ENCODE measurements around the gene MAPK11. TPM values are rescaled to one million over a fixed set of nuclear protein-coding genes. Genes with fewer than 3 reads are reported as not detected.

Gene MAPK11
- polyA plus RNA-seq, 3 donors from 2014 or later: 0.12 to 0.22 TPM; not detected in 1

- no peaks in the 10 kb centered on the region for H3K9me3 Mint-ChIP-seq
- peak within 1 kb of the TSS; percentile 33 to 76 (median 56) for H3K4me3 Mint-ChIP-seq
- no peak within 1 kb of the TSS for H3K27ac Mint-ChIP-seq
- H3K36me3 Mint-ChIP-seq: no peaks in the 10 kb centered on the region
- H3K27me3 Mint-ChIP-seq (ENCODE audit: low read depth in 3 of 3): peaks cover 2 to 9% (median 6%) of the 10 kb centered on the region in 3 donors
- H3K4me1 Mint-ChIP-seq: peaks cover 0 to 4% of the 10 kb centered on the region in 2 donors
- DNase-seq: no peak
Measured at GRCh38 chr22:50261615-50262459, 8.3 kb downstream of the MAPK11 start, which contains the start of gene MAPK12. TSS of gene MAPK12 (minus strand) at chr22:50261683. CDS start at chr22:50261509, 174 bp downstream.

- no peaks in the 10 kb centered on the region for H3K36me3 Mint-ChIP-seq
- no peaks in the 10 kb centered on the region for H3K9me3 Mint-ChIP-seq
- H3K27ac Mint-ChIP-seq: no peak overlapping the region
- no peak overlapping the region for H3K4me3 Mint-ChIP-seq
- peaks cover 2 to 9% (median 6%) of the 10 kb centered on the region in 3 donors for H3K27me3 Mint-ChIP-seq (ENCODE audit: low read depth in 3 of 3)
- no peak for DNase-seq
- H3K4me1 Mint-ChIP-seq: peaks cover 0 to 4% of the 10 kb centered on the region in 2 donors
Measured at GRCh38 chr22:50260801-50261614, 9.2 kb downstream of the MAPK11 start.

GRCh38 chr22:50260434-50260800 is 9.8 kb downstream of the MAPK11 start:
- H3K9me3 Mint-ChIP-seq: no peaks in the 10 kb centered on the region
- H3K36me3 Mint-ChIP-seq: no peaks in the 10 kb centered on the region

GRCh38 chr22:50259302-50259701 is 10.9 kb downstream of the MAPK11 start:
- Mint-ChIP-seq H3K4me3 (no peak overlapping the region), H3K27ac (no peak overlapping the region), H3K9me3 (no peaks in the 10 kb centered on the region), H3K36me3 (no peaks in the 10 kb centered on the region), H3K27me3 (ENCODE audit: low read depth in 3 of 3) (peaks cover 2 to 7% (median 5%) of the 10 kb centered on the region in 3 donors), H3K4me1 (peaks cover 0 to 4% of the 10 kb centered on the region in 2 donors)
- no peak for DNase-seq

More at GRCh38 chr22:50260434-50260800, 9.8 kb downstream of the MAPK11 start:
- no peak overlapping the region for H3K27ac Mint-ChIP-seq
- DNase-seq: no peak
- H3K4me3 Mint-ChIP-seq: no peak overlapping the region
- peaks cover 0 to 4% of the 10 kb centered on the region in 2 donors for H3K4me1 Mint-ChIP-seq
- peaks cover 2 to 11% (median 6%) of the 10 kb centered on the region in 3 donors for H3K27me3 Mint-ChIP-seq (ENCODE audit: low read depth in 3 of 3)

GRCh38 chr22:50258361-50259292 is 11.6 kb downstream of the MAPK11 start:
- H3K27ac Mint-ChIP-seq: no peak overlapping the region
- H3K4me3 Mint-ChIP-seq: no peak overlapping the region
- peaks cover 0 to 4% of the 10 kb centered on the region in 2 donors for H3K4me1 Mint-ChIP-seq
- H3K36me3 Mint-ChIP-seq: no peaks in the 10 kb centered on the region
- H3K27me3 Mint-ChIP-seq (ENCODE audit: low read depth in 3 of 3): peaks cover 2 to 7% (median 5%) of the 10 kb centered on the region in 3 donors
- no peaks in the 10 kb centered on the region for H3K9me3 Mint-ChIP-seq
- no peak for DNase-seq

GRCh38 chr22:50257451-50258360 is 12.5 kb downstream of the MAPK11 start:
- H3K36me3 Mint-ChIP-seq: no peaks in the 10 kb centered on the region
- no peak overlapping the region for H3K4me3 Mint-ChIP-seq
- DNase-seq: no peak
- no peaks in the 10 kb centered on the region for H3K9me3 Mint-ChIP-seq
- no peak overlapping the region for H3K27ac Mint-ChIP-seq
- peaks cover 0 to 4% of the 10 kb centered on the region in 2 donors for H3K4me1 Mint-ChIP-seq
- peaks cover 2 to 5% (median 4%) of the 10 kb centered on the region in 3 donors for H3K27me3 Mint-ChIP-seq (ENCODE audit: low read depth in 3 of 3)

- peaks cover 0 to 3% of the 10 kb centered on the region in 2 donors for H3K4me1 Mint-ChIP-seq
- no peak for DNase-seq
- no peaks in the 10 kb centered on the region for H3K36me3 Mint-ChIP-seq
- no peak overlapping the region for H3K27ac Mint-ChIP-seq
- H3K4me3 Mint-ChIP-seq: no peak overlapping the region
- H3K9me3 Mint-ChIP-seq: no peaks in the 10 kb centered on the region
- H3K27me3 Mint-ChIP-seq (ENCODE audit: low read depth in 3 of 3): peaks cover under 1 to 4% (median 4%) of the 10 kb centered on the region in 3 donors
Measured at GRCh38 chr22:50257041-50257440, 13.1 kb downstream of the MAPK11 start.

- Mint-ChIP-seq H3K36me3 (no peaks in the 10 kb centered on the region), H3K4me1 (peaks cover 0 to 3% of the 10 kb centered on the region in 2 donors), H3K4me3 (no peak overlapping the region), H3K27me3 (ENCODE audit: low read depth in 3 of 3) (peaks cover 0 to 6% (median 2%) of the 10 kb centered on the region in 3 donors), H3K9me3 (no peaks in the 10 kb centered on the region), H3K27ac (no peak overlapping the region)
- DNase-seq: no peak
Measured at GRCh38 chr22:50256258-50256862, 13.8 kb downstream of the MAPK11 start.

- H3K36me3 Mint-ChIP-seq: no peaks in the 10 kb centered on the region
- H3K27ac Mint-ChIP-seq: no peak overlapping the region
- no peak overlapping the region for H3K4me3 Mint-ChIP-seq
- no peaks in the 10 kb centered on the region for H3K9me3 Mint-ChIP-seq
- peaks cover 0 to 5% of the 10 kb centered on the region in 2 donors for H3K4me1 Mint-ChIP-seq
- no peak for DNase-seq
- peaks cover 0 to 8% (median 2%) of the 10 kb centered on the region in 3 donors for H3K27me3 Mint-ChIP-seq (ENCODE audit: low read depth in 3 of 3)
Measured at GRCh38 chr22:50255607-50256006, 14.6 kb downstream of the MAPK11 start.

GRCh38 chr22:50255099-50255498 is 15.1 kb downstream of the MAPK11 start:
- peaks cover 0 to 9% (median 2%) of the 10 kb centered on the region in 3 donors for H3K27me3 Mint-ChIP-seq (ENCODE audit: low read depth in 3 of 3)
- H3K4me3 Mint-ChIP-seq: no peak overlapping the region
- H3K27ac Mint-ChIP-seq: no peak overlapping the region
- peaks cover 0 to 9% of the 10 kb centered on the region in 2 donors for H3K4me1 Mint-ChIP-seq
- H3K36me3 Mint-ChIP-seq: no peaks in the 10 kb centered on the region
- no peaks in the 10 kb centered on the region for H3K9me3 Mint-ChIP-seq
- no peak for DNase-seq

- Mint-ChIP-seq H3K9me3 (no peaks in the 10 kb centered on the region), H3K27ac (no peak overlapping the region), H3K4me1 (peaks cover 0 to 13% of the 10 kb centered on the region in 2 donors), H3K4me3 (no peak overlapping the region), H3K27me3 (ENCODE audit: low read depth in 3 of 3) (peaks cover 0 to 9% (median under 1%) of the 10 kb centered on the region in 3 donors), H3K36me3 (no peaks in the 10 kb centered on the region)
- no peak for DNase-seq
Measured at GRCh38 chr22:50253941-50254340, 16.2 kb downstream of the MAPK11 start.
